Liver (tissue), 9 donors: Measurements from ENCODE around the gene MXRA5. TPM values are rescaled to one million over a fixed set of nuclear protein-coding genes. Genes with fewer than 3 reads are reported as not detected.

Source experiments
- DNase-seq: peaks from one replicate; pipeline ENCODE4 v3.0.0-alpha.2; 2017; ENCODE audit warnings: low spot score
- H3K27ac ChIP-seq, 2 donors: one replicate each; pipeline ENCODE4 v1.7.0; 2013; ENCODE audit warnings: inconsistent platforms in 2 of 2, low read length in 2 of 2, control low read depth in 1 of 2, low read depth in 1 of 2, mild to moderate bottlenecking in 1 of 2
- H3K27me3 ChIP-seq, 4 donors: one replicate each; pipeline versions ENCODE4 v1.6.1 to v1.7.0; 2013; ENCODE audit warnings: low read length in 3 of 4, inconsistent platforms in 1 of 4, mild to moderate bottlenecking in 1 of 4, moderate library complexity in 1 of 4; ENCODE audit not compliant: control insufficient read depth in 4 of 4, insufficient read depth in 4 of 4
- H3K36me3 ChIP-seq, 4 donors: one replicate each; pipeline versions ENCODE4 v1.6.1 to v1.7.0; 2013; ENCODE audit warnings: low read length in 3 of 4, mild to moderate bottlenecking in 3 of 4, low read depth in 1 of 4, moderate library complexity in 1 of 4; ENCODE audit not compliant: control insufficient read depth in 4 of 4, insufficient read depth in 3 of 4
- H3K4me1 ChIP-seq, 4 donors: one replicate each; pipeline versions ENCODE4 v1.6.1 to v1.7.0; 2013; ENCODE audit warnings: low read length in 3 of 4, mild to moderate bottlenecking in 3 of 4, moderate library complexity in 1 of 4; ENCODE audit not compliant: control insufficient read depth in 4 of 4, insufficient read depth in 4 of 4
- H3K4me3 ChIP-seq, 3 donors: one replicate each; pipeline versions ENCODE4 v1.6.1 to v1.7.0; 2013; ENCODE audit warnings: low read length in 3 of 3, control low read depth in 1 of 3, low read depth in 1 of 3, mild to moderate bottlenecking in 1 of 3
- H3K9ac ChIP-seq, 2 donors: one replicate each; pipeline ENCODE4 v1.7.0; 2013; ENCODE audit warnings: low read length in 2 of 2, mild to moderate bottlenecking in 2 of 2, moderate library complexity in 2 of 2, control low read depth in 1 of 2, low read depth in 1 of 2
- H3K9me3 ChIP-seq, 4 donors: one replicate each; pipeline versions ENCODE4 v1.6.1 to v1.7.0; 2013; ENCODE audit warnings: low read length in 3 of 4; ENCODE audit not compliant: control insufficient read depth in 4 of 4
- EGR1 ChIP-seq, 2 donors: IDR thresholded peaks; 2 replicates each; pipeline ENCODE4 v1.6.1; 2016 to 2018; ENCODE audit warnings: antibody characterized with exemption in 2 of 2, low read depth in 2 of 2
- FOXA1 ChIP-seq: IDR thresholded peaks from 2 replicates; pipeline ENCODE4 v1.6.1; 2016; ENCODE audit warnings: antibody characterized with exemption
- FOXA2 ChIP-seq: IDR thresholded peaks from 2 replicates; pipeline ENCODE4 v1.6.1; 2016; ENCODE audit warnings: antibody characterized with exemption
- GABPA ChIP-seq, 2 donors: IDR thresholded peaks in 1 of 2; conservative IDR thresholded peaks in 1 of 2; 2 replicates each; pipeline ENCODE4 v1.6.1; 2016; ENCODE audit warnings: antibody characterized with exemption in 2 of 2, mild to moderate bottlenecking in 1 of 2, moderate library complexity in 1 of 2
- HNF4A ChIP-seq, 2 donors: conservative IDR thresholded peaks; 2 replicates each; pipeline ENCODE4 v1.6.1; 2016; ENCODE audit warnings: antibody characterized with exemption in 2 of 2, mild to moderate bottlenecking in 2 of 2
- HNF4G ChIP-seq: IDR thresholded peaks from 2 replicates; pipeline ENCODE4 v1.6.1; 2016; ENCODE audit warnings: antibody characterized with exemption
- JUND ChIP-seq, 2 donors: IDR thresholded peaks; 2 replicates each; pipeline ENCODE4 v1.6.1; 2016; ENCODE audit warnings: antibody characterized with exemption in 2 of 2
- NR2F2 ChIP-seq: IDR thresholded peaks from 2 replicates; pipeline ENCODE4 v1.6.1; 2016; ENCODE audit warnings: antibody characterized with exemption
- RXRA ChIP-seq, 2 donors: IDR thresholded peaks; 2 replicates each; pipeline ENCODE4 v1.6.1; 2017 to 2018; ENCODE audit warnings: antibody characterized with exemption in 2 of 2, mild to moderate bottlenecking in 1 of 2
- SP1 ChIP-seq: IDR thresholded peaks from 2 replicates; pipeline ENCODE4 v1.6.1; 2018; ENCODE audit warnings: antibody characterized with exemption, mild to moderate bottlenecking
- TAF1 ChIP-seq: conservative IDR thresholded peaks from 2 replicates; pipeline ENCODE4 v1.6.1; 2016; ENCODE audit warnings: antibody characterized with exemption, mild to moderate bottlenecking
- YY1 ChIP-seq: IDR thresholded peaks from 2 replicates; pipeline ENCODE4 v1.6.1; 2016; ENCODE audit warnings: antibody characterized with exemption, mild to moderate bottlenecking
- WGBS: extraction: QIAGEN DNeasy Blood & Tissue Kit; methylation state at CpG from one replicate; pipeline ENCODE4 v1.1.7; 2013; 5-methylcytosine and 5-hydroxymethylcytosine counted together
- polyA plus RNA-seq, 2 donors: library from polyadenylated mRNA; stranded (reverse) in 1 of 2; unstranded in 1 of 2; fragments of 200-250 nt in 1 of 2; fragments of >200 nt in 1 of 2; fragmentation: Nextera tagmentation in 1 of 2; extraction: Ambion mirVana in 1 of 2; gene quantifications; one replicate each; pipeline versions ENCODE4 v1.2.1 to v1.2.3, GENCODE V29; 2013 to 2015
- total RNA-seq, 2 donors: library from RNA; depleted of rRNA; stranded (reverse); fragments of >200 nt; gene quantifications; one replicate each; pipeline ENCODE4 v1.2.3, GENCODE V29; 2014
- TF ChIP-seq, protein P1 (sequence below): IDR thresholded peaks from 2 replicates; pipeline ENCODE4 v1.6.1; 2016; ENCODE audit warnings: antibody characterized with exemption, mild to moderate bottlenecking
- TF ChIP-seq, protein P2 (sequence below): IDR thresholded peaks from 2 replicates; pipeline ENCODE4 v1.6.1; 2016; ENCODE audit warnings: antibody characterized with exemption
- TF ChIP-seq, protein P3 (sequence below): fragments of 150-350 bp; IDR thresholded peaks from 2 replicates; pipeline ENCODE4 v1.5.1; 2017; ENCODE audit warnings: improper control_type of control experiment, low read depth, low read length; ENCODE audit not compliant: missing input control
- TF ChIP-seq, protein P4 (sequence below): IDR thresholded peaks from 2 replicates; pipeline ENCODE4 v1.6.1; 2016; ENCODE audit warnings: antibody characterized with exemption
- TF ChIP-seq, protein P5 (sequence below): IDR thresholded peaks from 2 replicates; pipeline ENCODE4 v1.6.1; 2016; ENCODE audit warnings: antibody characterized with exemption
- donor health status: healthy.
- donor health status: healthy.
- donor health status: healthy.
- donor health status: healthy.
- donor health status: healthy.

The MXRA5 gene
- total and polyA plus RNA-seq, 4 donors = 0.32 to 1.3 (median 1.1) TPM

DNA sequence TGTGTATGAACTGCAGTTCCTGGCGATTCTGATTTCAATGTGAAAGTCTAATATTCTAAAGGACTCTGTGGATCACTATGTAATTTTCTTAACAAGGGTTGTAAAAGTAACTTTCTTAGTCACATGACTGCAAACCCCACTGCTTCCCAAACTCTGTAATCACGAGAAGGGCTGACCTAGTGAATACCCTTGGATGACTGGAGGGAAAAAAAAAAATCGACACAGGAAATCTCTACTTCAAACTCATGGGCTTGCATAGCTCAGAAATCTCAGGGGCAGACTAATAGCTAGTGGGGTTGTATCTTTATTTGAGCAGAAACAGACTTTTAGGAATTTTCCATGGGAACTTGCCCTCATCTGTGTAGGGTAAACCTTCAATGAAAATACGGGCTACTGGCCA is 4.8 kb upstream of the MXRA5 start:
- peaks cover 0 to 3% (median 0%) of the 10 kb centered on the region in 4 donors for H3K27me3 ChIP-seq
- H3K27ac ChIP-seq = no peak overlapping the region
- TF ChIP-seq, protein P1, sequence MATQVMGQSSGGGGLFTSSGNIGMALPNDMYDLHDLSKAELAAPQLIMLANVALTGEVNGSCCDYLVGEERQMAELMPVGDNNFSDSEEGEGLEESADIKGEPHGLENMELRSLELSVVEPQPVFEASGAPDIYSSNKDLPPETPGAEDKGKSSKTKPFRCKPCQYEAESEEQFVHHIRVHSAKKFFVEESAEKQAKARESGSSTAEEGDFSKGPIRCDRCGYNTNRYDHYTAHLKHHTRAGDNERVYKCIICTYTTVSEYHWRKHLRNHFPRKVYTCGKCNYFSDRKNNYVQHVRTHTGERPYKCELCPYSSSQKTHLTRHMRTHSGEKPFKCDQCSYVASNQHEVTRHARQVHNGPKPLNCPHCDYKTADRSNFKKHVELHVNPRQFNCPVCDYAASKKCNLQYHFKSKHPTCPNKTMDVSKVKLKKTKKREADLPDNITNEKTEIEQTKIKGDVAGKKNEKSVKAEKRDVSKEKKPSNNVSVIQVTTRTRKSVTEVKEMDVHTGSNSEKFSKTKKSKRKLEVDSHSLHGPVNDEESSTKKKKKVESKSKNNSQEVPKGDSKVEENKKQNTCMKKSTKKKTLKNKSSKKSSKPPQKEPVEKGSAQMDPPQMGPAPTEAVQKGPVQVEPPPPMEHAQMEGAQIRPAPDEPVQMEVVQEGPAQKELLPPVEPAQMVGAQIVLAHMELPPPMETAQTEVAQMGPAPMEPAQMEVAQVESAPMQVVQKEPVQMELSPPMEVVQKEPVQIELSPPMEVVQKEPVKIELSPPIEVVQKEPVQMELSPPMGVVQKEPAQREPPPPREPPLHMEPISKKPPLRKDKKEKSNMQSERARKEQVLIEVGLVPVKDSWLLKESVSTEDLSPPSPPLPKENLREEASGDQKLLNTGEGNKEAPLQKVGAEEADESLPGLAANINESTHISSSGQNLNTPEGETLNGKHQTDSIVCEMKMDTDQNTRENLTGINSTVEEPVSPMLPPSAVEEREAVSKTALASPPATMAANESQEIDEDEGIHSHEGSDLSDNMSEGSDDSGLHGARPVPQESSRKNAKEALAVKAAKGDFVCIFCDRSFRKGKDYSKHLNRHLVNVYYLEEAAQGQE = no peak
- TF ChIP-seq FOXA2 (no peak), YY1 (no peak), TAF1 (no peak), RXRA (IDR thresholded peaks at IDR 0.05) (no peak), GABPA (IDR thresholded peaks at IDR 0.05 in 1 of 2, conservative IDR thresholded peaks at IDR 0.05 in 1 of 2) (no peak), JUND (IDR thresholded peaks at IDR 0.05) (no peak), HNF4G (no peak), SP1 (no peak), FOXA1 (no peak)
- TF ChIP-seq, protein P2, sequence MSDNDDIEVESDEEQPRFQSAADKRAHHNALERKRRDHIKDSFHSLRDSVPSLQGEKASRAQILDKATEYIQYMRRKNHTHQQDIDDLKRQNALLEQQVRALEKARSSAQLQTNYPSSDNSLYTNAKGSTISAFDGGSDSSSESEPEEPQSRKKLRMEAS = no peak
- peaks cover 0 to 1% (median 0%) of the 10 kb centered on the region in 4 donors for H3K4me1 ChIP-seq
- H3K9me3 ChIP-seq = peaks cover 0 to 6% (median 3%) of the 10 kb centered on the region in 4 donors
- H3K36me3 ChIP-seq = no peaks in the 10 kb centered on the region
- no peak overlapping the region for H3K9ac ChIP-seq
- WGBS = 48% methylated on average over 4 of the region's 4 CpGs
- DNase-seq = no peak
- no peak overlapping the region for H3K4me3 ChIP-seq

DNA sequence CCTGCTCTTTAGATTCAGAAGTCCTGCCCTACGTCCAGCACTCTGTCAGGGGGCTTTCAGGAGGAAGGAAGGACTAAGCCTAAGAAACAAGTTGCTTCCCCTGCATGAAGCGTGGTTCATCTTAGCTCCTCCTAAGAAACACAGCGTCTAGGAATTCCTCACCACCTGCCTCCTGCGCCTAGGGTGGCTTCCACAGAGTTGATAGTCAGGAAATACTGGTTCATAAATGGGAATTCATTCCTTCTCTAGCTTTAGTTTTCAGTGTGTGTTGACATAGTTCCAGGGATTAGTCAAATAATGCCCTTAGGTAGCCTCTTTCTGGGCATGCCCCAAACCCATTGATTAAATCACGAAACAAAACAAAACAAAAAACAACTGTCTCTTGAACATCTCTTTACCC is 1.7 kb upstream of the MXRA5 start:
- WGBS = 81% methylated on average over 5 of the region's 5 CpGs
- DNase-seq = no peak
- H3K27me3 ChIP-seq = peaks cover 0 to 3% (median 0%) of the 10 kb centered on the region in 4 donors

More for the DNA sequence above, 1.7 kb upstream of the MXRA5 start:
- peaks cover 0 to 6% (median 1%) of the 10 kb centered on the region in 4 donors for H3K9me3 ChIP-seq
- H3K4me1 ChIP-seq = peaks cover 0 to 12% (median 2%) of the 10 kb centered on the region in 4 donors
- H3K4me3 ChIP-seq = no peak overlapping the region
- no peak overlapping the region for H3K9ac ChIP-seq
- H3K36me3 ChIP-seq = no peaks in the 10 kb centered on the region
- no peak overlapping the region for H3K27ac ChIP-seq
- TF ChIP-seq RXRA (IDR thresholded peaks at IDR 0.05) (no peak), YY1 (no peak), SP1 (no peak), HNF4G (no peak), JUND (IDR thresholded peaks at IDR 0.05) (no peak), TAF1 (no peak), NR2F2 (no peak), HNF4A (conservative IDR thresholded peaks at IDR 0.05) (no peak), EGR1 (IDR thresholded peaks at IDR 0.05; ENCODE audit: low read depth in 2 of 2) (no peak)
- TF ChIP-seq, protein P2 = no peak
- TF ChIP-seq, protein P3, sequence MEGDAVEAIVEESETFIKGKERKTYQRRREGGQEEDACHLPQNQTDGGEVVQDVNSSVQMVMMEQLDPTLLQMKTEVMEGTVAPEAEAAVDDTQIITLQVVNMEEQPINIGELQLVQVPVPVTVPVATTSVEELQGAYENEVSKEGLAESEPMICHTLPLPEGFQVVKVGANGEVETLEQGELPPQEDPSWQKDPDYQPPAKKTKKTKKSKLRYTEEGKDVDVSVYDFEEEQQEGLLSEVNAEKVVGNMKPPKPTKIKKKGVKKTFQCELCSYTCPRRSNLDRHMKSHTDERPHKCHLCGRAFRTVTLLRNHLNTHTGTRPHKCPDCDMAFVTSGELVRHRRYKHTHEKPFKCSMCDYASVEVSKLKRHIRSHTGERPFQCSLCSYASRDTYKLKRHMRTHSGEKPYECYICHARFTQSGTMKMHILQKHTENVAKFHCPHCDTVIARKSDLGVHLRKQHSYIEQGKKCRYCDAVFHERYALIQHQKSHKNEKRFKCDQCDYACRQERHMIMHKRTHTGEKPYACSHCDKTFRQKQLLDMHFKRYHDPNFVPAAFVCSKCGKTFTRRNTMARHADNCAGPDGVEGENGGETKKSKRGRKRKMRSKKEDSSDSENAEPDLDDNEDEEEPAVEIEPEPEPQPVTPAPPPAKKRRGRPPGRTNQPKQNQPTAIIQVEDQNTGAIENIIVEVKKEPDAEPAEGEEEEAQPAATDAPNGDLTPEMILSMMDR = no peak
- TF ChIP-seq, protein P4, sequence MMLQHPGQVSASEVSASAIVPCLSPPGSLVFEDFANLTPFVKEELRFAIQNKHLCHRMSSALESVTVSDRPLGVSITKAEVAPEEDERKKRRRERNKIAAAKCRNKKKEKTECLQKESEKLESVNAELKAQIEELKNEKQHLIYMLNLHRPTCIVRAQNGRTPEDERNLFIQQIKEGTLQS = no peak
- TF ChIP-seq, protein P5, sequence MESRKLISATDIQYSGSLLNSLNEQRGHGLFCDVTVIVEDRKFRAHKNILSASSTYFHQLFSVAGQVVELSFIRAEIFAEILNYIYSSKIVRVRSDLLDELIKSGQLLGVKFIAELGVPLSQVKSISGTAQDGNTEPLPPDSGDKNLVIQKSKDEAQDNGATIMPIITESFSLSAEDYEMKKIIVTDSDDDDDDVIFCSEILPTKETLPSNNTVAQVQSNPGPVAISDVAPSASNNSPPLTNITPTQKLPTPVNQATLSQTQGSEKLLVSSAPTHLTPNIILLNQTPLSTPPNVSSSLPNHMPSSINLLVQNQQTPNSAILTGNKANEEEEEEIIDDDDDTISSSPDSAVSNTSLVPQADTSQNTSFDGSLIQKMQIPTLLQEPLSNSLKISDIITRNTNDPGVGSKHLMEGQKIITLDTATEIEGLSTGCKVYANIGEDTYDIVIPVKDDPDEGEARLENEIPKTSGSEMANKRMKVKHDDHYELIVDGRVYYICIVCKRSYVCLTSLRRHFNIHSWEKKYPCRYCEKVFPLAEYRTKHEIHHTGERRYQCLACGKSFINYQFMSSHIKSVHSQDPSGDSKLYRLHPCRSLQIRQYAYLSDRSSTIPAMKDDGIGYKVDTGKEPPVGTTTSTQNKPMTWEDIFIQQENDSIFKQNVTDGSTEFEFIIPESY = no peak
